ENCODE measurements around the gene CLTA. TPM values are rescaled to one million over a fixed set of nuclear protein-coding genes. Genes with fewer than 3 reads are reported as not detected.

CLTA gene
- total RNA-seq, 1 donor from 2014 or later, result 222 TPM

DNA sequence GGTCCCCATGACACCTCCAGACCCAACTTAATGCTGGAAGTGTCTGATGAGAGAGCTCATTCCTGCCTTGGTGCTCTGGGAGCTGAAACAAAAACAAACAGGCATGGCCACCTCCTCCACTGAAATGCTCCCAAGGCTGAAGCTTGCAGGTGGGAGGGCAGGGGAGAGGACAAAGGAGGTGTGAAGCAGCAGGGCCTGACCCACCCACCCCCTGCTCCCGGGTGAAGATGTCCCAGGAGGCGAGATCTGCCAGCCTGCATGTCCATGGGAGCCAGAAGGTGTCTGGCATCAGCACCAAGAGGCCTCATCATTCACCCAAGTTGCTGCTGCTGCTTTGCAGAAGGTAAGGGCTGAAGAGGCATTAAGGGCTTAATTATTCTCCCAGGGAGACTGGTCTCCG is 25.7 kb upstream of the CLTA start:
- H3K4me3 Mint-ChIP-seq, result no peak overlapping the region

DNA sequence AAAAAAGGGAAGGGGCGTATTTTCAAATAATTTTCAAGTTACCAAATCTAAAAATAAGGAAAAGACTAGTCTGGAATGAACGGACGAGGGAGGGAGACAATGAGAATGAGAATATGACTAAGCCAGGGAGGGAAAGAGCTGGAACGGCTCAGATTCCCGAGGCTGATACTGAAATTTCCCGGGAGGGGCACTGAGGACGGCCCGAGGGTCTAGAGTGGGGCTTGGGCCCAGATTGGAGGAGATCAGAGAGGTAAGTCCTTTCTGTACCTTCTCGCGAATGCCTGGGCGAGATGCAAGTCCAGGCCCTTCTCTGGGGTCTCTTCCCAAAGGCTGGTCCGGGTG is 24.9 kb upstream of the CLTA start:
- Mint-ChIP-seq H3K9me3 (no peaks in the 10 kb centered on the region), H3K36me3 (ENCODE audit: low read depth) (no peaks in the 10 kb centered on the region), H3K4me3 (no peak overlapping the region), H3K27ac (ENCODE audit: unreplicated experiment) (no peak overlapping the region), H3K4me1 (peaks cover 15% of the 10 kb centered on the region), H3K27me3 (ENCODE audit: low read depth) (peaks cover 2% of the 10 kb centered on the region)
- DNase-seq (ENCODE audit: low read depth, low spot score), result no peak
- TF ChIP-seq, protein P1, sequence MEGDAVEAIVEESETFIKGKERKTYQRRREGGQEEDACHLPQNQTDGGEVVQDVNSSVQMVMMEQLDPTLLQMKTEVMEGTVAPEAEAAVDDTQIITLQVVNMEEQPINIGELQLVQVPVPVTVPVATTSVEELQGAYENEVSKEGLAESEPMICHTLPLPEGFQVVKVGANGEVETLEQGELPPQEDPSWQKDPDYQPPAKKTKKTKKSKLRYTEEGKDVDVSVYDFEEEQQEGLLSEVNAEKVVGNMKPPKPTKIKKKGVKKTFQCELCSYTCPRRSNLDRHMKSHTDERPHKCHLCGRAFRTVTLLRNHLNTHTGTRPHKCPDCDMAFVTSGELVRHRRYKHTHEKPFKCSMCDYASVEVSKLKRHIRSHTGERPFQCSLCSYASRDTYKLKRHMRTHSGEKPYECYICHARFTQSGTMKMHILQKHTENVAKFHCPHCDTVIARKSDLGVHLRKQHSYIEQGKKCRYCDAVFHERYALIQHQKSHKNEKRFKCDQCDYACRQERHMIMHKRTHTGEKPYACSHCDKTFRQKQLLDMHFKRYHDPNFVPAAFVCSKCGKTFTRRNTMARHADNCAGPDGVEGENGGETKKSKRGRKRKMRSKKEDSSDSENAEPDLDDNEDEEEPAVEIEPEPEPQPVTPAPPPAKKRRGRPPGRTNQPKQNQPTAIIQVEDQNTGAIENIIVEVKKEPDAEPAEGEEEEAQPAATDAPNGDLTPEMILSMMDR (conservative IDR thresholded peaks at IDR 0.05), result no peak

More for the DNA sequence above, 25.7 kb upstream of the CLTA start:
- TF ChIP-seq, protein P1 (conservative IDR thresholded peaks at IDR 0.05), result no peak
- DNase-seq (ENCODE audit: low read depth, low spot score), result no peak
- peaks cover 2% of the 10 kb centered on the region for H3K27me3 Mint-ChIP-seq (ENCODE audit: low read depth)
- H3K4me1 Mint-ChIP-seq, result peaks cover 15% of the 10 kb centered on the region
- H3K9me3 Mint-ChIP-seq, result no peaks in the 10 kb centered on the region
- H3K36me3 Mint-ChIP-seq (ENCODE audit: low read depth), result no peaks in the 10 kb centered on the region
- H3K27ac Mint-ChIP-seq (ENCODE audit: unreplicated experiment), result no peak overlapping the region

DNA sequence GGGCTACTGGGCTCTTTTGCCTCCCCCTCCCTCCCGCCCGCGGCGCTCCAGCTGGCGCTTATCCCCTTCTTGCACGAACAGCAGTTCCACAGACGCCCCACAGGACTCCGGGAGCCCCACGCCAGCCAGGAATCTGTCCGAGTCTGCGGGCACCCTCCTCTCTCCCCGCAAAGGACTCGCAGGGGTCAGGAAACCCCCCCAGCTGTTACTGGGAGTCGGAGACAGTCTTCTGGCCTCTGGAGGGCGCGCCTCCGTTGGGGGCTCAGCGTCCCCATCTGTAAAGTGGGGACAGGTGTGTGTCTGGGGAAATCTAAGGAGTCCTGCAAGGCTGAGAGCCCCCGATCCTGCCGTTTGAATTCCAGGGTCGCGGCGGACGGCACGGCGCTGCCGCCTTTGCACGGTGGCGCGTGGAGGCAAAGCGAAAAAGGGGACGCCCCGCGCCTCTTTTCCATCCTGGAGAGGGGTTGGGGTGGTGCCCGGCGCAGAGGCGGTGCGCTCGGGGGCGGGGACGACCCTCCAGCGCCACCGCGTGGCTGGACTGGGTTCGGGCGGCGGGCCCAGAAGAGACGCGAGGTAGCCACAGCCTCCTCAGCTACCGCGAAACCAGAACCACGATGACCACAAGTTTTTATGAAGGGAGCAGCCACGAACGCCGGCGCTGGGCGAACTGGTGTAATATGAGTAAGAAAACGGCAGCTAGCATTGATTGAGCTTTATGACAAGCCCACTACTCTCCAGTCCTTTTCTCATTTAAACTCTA is 24.4 kb upstream of the CLTA start:
- no peaks in the 10 kb centered on the region for H3K36me3 Mint-ChIP-seq (ENCODE audit: low read depth)
- TF ChIP-seq, protein P1 (conservative IDR thresholded peaks at IDR 0.05), result peak; percentile 94
- peak; percentile 79 for DNase-seq (ENCODE audit: low read depth, low spot score)
- no peaks in the 10 kb centered on the region for H3K9me3 Mint-ChIP-seq
- H3K4me3 Mint-ChIP-seq, result peak overlapping the region; percentile 34
- H3K27me3 Mint-ChIP-seq (ENCODE audit: low read depth), result peaks cover 2% of the 10 kb centered on the region
- H3K4me1 Mint-ChIP-seq, result peaks cover 15% of the 10 kb centered on the region
- no peak overlapping the region for H3K27ac Mint-ChIP-seq (ENCODE audit: unreplicated experiment)

DNA sequence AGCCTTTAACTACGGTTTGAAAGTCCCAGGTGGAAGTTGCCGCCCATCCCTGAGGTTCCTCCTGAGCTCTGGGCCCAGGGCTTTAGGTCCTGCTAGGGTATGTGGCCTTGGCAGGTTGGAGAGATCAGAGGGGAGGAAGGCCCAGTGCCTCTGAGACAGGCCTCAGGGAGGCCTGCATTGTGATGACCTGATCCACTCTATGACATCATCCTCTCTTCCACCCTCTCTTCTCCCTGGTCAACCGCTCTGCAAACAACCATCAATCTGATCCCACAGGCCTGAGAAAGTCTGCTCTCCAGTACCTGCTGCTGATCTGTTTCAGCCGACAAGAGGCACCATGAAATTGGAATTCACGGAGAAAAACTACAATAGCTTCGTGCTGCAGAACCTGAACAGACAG is 21.6 kb upstream of the CLTA start, which contains the start of gene CCIN:
Gene CCIN, plus strand, starts transcription at position 223 of the 400 bp plus-strand sequence. Its CDS starts 115 bp downstream, at position 338.
- Mint-ChIP-seq H3K27ac (ENCODE audit: unreplicated experiment) (no peak within 1 kb of the TSS), H3K9me3 (no peaks in the 10 kb centered on the region), H3K4me1 (no peaks in the 10 kb centered on the region), H3K27me3 (ENCODE audit: low read depth) (peaks cover 6% of the 10 kb centered on the region), H3K4me3 (no peak within 1 kb of the TSS), H3K36me3 (ENCODE audit: low read depth) (no peaks in the 10 kb centered on the region)
- TF ChIP-seq, protein P1 (conservative IDR thresholded peaks at IDR 0.05), result no peak
- no peak for DNase-seq (ENCODE audit: low read depth, low spot score)

DNA sequence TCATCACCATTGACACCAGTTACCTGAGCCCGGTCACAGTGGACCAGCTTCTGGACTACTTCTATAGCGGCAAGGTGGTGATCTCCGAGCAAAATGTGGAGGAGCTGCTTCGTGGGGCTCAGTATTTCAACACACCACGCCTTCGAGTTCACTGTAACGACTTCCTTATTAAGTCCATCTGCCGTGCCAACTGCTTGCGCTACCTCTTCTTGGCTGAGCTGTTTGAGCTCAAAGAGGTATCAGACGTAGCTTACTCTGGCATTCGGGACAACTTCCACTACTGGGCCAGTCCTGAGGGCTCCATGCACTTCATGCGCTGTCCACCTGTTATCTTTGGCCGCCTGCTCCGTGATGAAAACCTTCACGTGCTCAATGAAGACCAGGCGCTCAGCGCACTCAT is 21.0 kb upstream of the CLTA start:
- Mint-ChIP-seq H3K4me1 (no peaks in the 10 kb centered on the region), H3K27me3 (ENCODE audit: low read depth) (peaks cover 6% of the 10 kb centered on the region), H3K9me3 (no peaks in the 10 kb centered on the region), H3K4me3 (no peak overlapping the region), H3K27ac (ENCODE audit: unreplicated experiment) (no peak overlapping the region), H3K36me3 (ENCODE audit: low read depth) (no peaks in the 10 kb centered on the region)
- no peak for DNase-seq (ENCODE audit: low read depth, low spot score)
- TF ChIP-seq, protein P1 (conservative IDR thresholded peaks at IDR 0.05), result no peak
